ENCODE measurements around the gene FCGR3B.
"Not testable (repeated sequence)": the region's sequence is repeated elsewhere in the genome, so short reads cannot be mapped to it uniquely, and the experiment has no call there.

Gene FCGR3B

GRCh38 chr1:161638251-161638993, 7.4 kb upstream of the FCGR3B start:
- not testable (repeated sequence) for DNase-seq

GRCh38 chr1:161636976-161637375, 6.0 kb upstream of the FCGR3B start:
- not testable (repeated sequence) for DNase-seq

GRCh38 chr1:161636189-161636782, 5.3 kb upstream of the FCGR3B start:
- not testable (repeated sequence) for DNase-seq

- not testable (repeated sequence) for DNase-seq
Measured at GRCh38 chr1:161634993-161635392, 4.0 kb upstream of the FCGR3B start.

GRCh38 chr1:161630128-161630742, 741 bp downstream of the FCGR3B start:
- not testable (repeated sequence) for DNase-seq

- not testable (repeated sequence) for DNase-seq
Measured at GRCh38 chr1:161626445-161627146, 4.4 kb downstream of the FCGR3B start.

- not testable (repeated sequence) for DNase-seq
Measured at GRCh38 chr1:161624605-161625004, 6.4 kb downstream of the FCGR3B start.

GRCh38 chr1:161623401-161624051, 7.5 kb downstream of the FCGR3B start:
- not testable (repeated sequence) for DNase-seq

GRCh38 chr1:161622054-161622453, 8.9 kb downstream of the FCGR3B start:
- DNase-seq = not testable (repeated sequence)

GRCh38 chr1:161621181-161622000, 9.6 kb downstream of the FCGR3B start:
- DNase-seq = peak; percentile 82

GRCh38 chr1:161620399-161620798, 10.6 kb downstream of the FCGR3B start:
- not testable (repeated sequence) for DNase-seq

GRCh38 chr1:161618517-161618916, 12.5 kb downstream of the FCGR3B start:
- DNase-seq = not testable (repeated sequence)

- not testable (repeated sequence) for DNase-seq
Measured at GRCh38 chr1:161616417-161616816, 14.6 kb downstream of the FCGR3B start.

GRCh38 chr1:161613142-161613514, 17.8 kb downstream of the FCGR3B start:
- DNase-seq = not testable (repeated sequence)

- peak; percentile 85 for DNase-seq
Measured at GRCh38 chr1:161612322-161613141, 18.4 kb downstream of the FCGR3B start.

- DNase-seq = not testable (repeated sequence)
Measured at GRCh38 chr1:161611866-161612321, 19.1 kb downstream of the FCGR3B start.

- DNase-seq = not testable (repeated sequence)
Measured at GRCh38 chr1:161610198-161610597, 20.8 kb downstream of the FCGR3B start.

GRCh38 chr1:161606541-161607336, 24.2 kb downstream of the FCGR3B start:
- not testable (repeated sequence) for DNase-seq

GRCh38 chr1:161605762-161606540, 25.0 kb downstream of the FCGR3B start:
- not testable (repeated sequence) for DNase-seq
